Panc1 (cell line): ENCODE results near the gene TULP4.

Experiments
- POLR2AphosphoS5 ChIP-seq: IDR thresholded peaks from 2 replicates; pipeline ENCODE4 v1.6.1; 2012; ENCODE audit warnings: mild to moderate bottlenecking, low read depth, low read length, moderate library complexity
- SIN3A ChIP-seq: IDR thresholded peaks from 2 replicates; pipeline ENCODE4 v1.6.1; 2012; ENCODE audit warnings: low read depth, mild to moderate bottlenecking, low read length, moderate library complexity, borderline replicate concordance; ENCODE audit not compliant: insufficient read depth
- TCF7L2 ChIP-seq: IDR thresholded peaks from 2 replicates; pipeline ENCODE4 v1.6.1; 2011; ENCODE audit warnings: mild to moderate bottlenecking, low read depth, low read length, inconsistent platforms
- TF ChIP-seq, protein P1 (sequence below): fragments of 450-650 bp; IDR thresholded peaks from 2 replicates; pipeline ENCODE4 v1.5.1; 2017; ENCODE audit warnings: mild to moderate bottlenecking
- TF ChIP-seq, protein P2 (sequence below), 2 experiments: IDR thresholded peaks; 2 replicates each; pipeline ENCODE4 v1.6.1; 2011 to 2012; ENCODE audit warnings: low read depth in 2 of 2, control low read depth in 1 of 2, low read length in 1 of 2, mild to moderate bottlenecking in 1 of 2, moderate library complexity in 1 of 2; ENCODE audit not compliant: insufficient read depth in 1 of 2

DNA sequence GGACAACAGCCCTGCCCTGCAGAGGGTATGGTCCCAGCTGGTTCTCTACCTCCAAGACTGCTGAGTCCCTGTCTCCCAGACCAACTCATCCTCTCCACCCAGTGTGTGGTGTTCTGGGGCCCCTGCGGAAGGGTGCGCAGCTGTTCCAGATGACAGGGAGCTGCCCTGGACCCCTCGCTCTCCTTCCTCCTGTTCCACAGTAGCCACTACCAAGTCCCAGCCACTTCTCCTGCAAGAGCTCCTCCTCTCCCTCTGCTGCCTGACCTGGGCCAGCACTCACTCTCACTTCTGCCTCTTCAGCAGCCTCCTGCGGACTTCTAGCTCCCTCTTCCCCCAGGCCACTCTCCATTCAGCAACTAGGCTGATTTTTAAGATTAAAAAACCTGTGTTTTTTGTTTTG is 207.5 kb downstream of the TULP4 start:
- TF ChIP-seq, protein P1, sequence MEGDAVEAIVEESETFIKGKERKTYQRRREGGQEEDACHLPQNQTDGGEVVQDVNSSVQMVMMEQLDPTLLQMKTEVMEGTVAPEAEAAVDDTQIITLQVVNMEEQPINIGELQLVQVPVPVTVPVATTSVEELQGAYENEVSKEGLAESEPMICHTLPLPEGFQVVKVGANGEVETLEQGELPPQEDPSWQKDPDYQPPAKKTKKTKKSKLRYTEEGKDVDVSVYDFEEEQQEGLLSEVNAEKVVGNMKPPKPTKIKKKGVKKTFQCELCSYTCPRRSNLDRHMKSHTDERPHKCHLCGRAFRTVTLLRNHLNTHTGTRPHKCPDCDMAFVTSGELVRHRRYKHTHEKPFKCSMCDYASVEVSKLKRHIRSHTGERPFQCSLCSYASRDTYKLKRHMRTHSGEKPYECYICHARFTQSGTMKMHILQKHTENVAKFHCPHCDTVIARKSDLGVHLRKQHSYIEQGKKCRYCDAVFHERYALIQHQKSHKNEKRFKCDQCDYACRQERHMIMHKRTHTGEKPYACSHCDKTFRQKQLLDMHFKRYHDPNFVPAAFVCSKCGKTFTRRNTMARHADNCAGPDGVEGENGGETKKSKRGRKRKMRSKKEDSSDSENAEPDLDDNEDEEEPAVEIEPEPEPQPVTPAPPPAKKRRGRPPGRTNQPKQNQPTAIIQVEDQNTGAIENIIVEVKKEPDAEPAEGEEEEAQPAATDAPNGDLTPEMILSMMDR: no peak
- TF ChIP-seq, protein P2, sequence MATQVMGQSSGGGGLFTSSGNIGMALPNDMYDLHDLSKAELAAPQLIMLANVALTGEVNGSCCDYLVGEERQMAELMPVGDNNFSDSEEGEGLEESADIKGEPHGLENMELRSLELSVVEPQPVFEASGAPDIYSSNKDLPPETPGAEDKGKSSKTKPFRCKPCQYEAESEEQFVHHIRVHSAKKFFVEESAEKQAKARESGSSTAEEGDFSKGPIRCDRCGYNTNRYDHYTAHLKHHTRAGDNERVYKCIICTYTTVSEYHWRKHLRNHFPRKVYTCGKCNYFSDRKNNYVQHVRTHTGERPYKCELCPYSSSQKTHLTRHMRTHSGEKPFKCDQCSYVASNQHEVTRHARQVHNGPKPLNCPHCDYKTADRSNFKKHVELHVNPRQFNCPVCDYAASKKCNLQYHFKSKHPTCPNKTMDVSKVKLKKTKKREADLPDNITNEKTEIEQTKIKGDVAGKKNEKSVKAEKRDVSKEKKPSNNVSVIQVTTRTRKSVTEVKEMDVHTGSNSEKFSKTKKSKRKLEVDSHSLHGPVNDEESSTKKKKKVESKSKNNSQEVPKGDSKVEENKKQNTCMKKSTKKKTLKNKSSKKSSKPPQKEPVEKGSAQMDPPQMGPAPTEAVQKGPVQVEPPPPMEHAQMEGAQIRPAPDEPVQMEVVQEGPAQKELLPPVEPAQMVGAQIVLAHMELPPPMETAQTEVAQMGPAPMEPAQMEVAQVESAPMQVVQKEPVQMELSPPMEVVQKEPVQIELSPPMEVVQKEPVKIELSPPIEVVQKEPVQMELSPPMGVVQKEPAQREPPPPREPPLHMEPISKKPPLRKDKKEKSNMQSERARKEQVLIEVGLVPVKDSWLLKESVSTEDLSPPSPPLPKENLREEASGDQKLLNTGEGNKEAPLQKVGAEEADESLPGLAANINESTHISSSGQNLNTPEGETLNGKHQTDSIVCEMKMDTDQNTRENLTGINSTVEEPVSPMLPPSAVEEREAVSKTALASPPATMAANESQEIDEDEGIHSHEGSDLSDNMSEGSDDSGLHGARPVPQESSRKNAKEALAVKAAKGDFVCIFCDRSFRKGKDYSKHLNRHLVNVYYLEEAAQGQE (IDR thresholded peaks at IDR 0.05; ENCODE audit: insufficient read depth in 1 of 2, low read depth in 2 of 2, low read length in 1 of 2): no peak
- TF ChIP-seq POLR2AphosphoS5 (no peak), SIN3A (no peak), TCF7L2 (no peak)
